HS-27A (cell line): ENCODE results near the gene CAMSAP2.

Experiments
- DNase-seq: peaks from one replicate; pipeline ENCODE4 v3.0.0-alpha.2; 2012; ENCODE audit warnings: low read depth, missing footprints

Gene CAMSAP2, protein sequence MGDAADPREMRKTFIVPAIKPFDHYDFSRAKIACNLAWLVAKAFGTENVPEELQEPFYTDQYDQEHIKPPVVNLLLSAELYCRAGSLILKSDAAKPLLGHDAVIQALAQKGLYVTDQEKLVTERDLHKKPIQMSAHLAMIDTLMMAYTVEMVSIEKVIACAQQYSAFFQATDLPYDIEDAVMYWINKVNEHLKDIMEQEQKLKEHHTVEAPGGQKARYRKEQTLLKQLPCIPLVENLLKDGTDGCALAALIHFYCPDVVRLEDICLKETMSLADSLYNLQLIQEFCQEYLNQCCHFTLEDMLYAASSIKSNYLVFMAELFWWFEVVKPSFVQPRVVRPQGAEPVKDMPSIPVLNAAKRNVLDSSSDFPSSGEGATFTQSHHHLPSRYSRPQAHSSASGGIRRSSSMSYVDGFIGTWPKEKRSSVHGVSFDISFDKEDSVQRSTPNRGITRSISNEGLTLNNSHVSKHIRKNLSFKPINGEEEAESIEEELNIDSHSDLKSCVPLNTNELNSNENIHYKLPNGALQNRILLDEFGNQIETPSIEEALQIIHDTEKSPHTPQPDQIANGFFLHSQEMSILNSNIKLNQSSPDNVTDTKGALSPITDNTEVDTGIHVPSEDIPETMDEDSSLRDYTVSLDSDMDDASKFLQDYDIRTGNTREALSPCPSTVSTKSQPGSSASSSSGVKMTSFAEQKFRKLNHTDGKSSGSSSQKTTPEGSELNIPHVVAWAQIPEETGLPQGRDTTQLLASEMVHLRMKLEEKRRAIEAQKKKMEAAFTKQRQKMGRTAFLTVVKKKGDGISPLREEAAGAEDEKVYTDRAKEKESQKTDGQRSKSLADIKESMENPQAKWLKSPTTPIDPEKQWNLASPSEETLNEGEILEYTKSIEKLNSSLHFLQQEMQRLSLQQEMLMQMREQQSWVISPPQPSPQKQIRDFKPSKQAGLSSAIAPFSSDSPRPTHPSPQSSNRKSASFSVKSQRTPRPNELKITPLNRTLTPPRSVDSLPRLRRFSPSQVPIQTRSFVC (N-terminal part only)

GRCh38 chr1:200738327-200738948 is at the start of gene CAMSAP2:
Gene CAMSAP2, plus strand, starts transcription at chr1:200738893. Its CDS starts 935 bp downstream, at chr1:200739828.
- DNase-seq, result peak; percentile 51

GRCh38 chr1:200692316-200692715 is 46.4 kb upstream of the CAMSAP2 start:
- DNase-seq, result no peak

- DNase-seq, result no peak
These were observed 45.4 kb upstream of the CAMSAP2 start for GRCh38 chr1:200693327-200693726.

- DNase-seq, result no peak
These were observed 44.0 kb upstream of the CAMSAP2 start for GRCh38 chr1:200694738-200695137.

- peak; percentile 5 for DNase-seq
These were observed 38.8 kb upstream of the CAMSAP2 start for GRCh38 chr1:200699871-200700270.

GRCh38 chr1:200704986-200705500 is 33.6 kb upstream of the CAMSAP2 start:
- DNase-seq, result no peak

DNA sequence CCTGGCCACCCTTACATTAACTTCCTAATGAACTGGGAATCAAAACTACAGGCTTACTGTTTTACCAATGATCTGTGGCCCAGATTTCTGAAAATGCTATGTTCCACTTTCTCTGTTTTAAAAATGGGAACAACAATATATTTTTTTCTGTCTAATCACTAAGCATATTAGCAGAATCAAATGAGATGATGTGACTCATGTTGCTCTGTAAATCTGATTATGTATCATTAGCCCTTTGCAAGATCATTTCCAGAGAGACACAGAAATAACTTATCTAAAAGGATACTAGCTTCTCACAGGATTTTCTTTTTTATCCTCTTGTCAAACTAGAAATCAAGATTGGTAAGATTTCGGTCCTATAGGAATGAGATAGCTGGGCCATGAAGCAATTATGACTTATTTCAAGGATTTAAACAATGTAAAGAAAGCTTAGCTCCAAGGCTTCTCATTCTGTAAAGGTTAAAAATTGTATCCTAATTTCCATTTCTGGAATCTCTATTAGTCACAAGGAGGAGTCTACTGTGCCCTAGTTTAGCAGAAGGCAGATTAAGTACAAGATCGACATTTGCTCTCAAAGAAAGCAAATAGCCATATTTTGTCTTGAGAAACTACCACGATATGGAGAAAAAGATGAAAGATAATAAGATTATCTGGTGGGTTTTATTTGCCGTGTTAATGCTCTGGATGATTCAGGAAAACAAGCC is 32.4 kb upstream of the CAMSAP2 start:
- no peak for DNase-seq

- no peak for DNase-seq
These were observed 31.6 kb upstream of the CAMSAP2 start for GRCh38 chr1:200707116-200707515.

DNA sequence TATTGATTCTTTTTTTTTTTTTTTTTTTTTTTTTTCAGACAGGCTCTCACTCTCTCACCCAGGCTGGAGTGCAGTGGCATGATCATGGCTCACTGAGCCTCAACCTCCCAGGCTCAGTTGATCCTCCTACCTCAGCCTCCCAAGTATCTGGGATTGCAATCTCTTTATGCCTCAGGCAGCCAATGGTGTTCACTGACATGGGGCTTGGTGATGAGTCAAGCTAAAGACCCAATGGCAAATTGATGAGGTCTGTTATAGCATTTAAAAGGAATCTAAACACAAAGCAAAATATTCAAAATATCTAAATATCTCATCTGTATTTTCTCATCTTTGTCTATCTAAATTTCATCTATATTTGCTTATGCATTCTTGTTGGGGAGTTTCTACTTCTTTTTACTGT is 30.5 kb upstream of the CAMSAP2 start:
- no peak for DNase-seq

- DNase-seq, result no peak
These were observed 29.9 kb upstream of the CAMSAP2 start for GRCh38 chr1:200708769-200709168.

DNA sequence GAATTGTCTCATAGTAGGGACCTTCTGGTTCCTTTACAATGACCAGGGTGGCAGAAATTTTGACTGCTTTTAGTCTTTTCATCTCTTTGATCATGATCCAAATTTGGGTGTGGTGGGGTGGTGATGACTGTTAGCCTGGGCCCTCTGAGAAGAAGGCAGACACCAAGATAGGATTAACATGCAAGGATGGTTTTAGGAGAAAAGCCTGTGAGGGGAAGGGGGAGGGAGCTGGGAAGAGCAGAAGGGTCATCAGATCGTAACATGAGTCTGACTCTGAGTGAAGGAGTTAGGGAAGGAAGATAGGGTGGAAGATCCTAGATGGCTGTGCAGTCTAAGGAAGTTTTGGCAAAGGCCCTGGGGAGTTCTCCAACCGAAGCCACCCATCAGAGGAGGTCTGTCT is 28.5 kb upstream of the CAMSAP2 start:
- DNase-seq, result no peak

GRCh38 chr1:200714504-200715187 is 24.0 kb upstream of the CAMSAP2 start:
- no peak for DNase-seq

DNA sequence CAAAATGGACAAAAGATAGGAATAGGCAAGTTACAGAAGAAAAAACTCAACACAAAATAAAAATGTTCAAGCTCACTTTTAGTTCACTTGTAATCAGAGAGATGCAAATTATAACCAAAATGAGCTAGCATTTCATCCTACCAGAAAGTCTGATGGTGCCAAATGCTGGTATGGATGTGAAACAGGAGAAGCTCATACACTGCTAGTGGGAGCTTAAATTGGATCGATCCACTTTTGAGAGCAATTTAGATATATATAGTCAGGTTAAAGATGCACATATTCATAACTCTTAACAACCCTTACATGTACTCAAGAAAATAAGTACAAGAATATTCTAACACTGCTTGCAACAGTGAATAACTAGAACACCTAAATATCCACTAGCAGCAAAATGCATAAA is 18.5 kb upstream of the CAMSAP2 start:
- DNase-seq, result no peak

GRCh38 chr1:200724064-200724463 is 14.6 kb upstream of the CAMSAP2 start:
- no peak for DNase-seq

GRCh38 chr1:200727257-200727656 is 11.4 kb upstream of the CAMSAP2 start:
- DNase-seq, result no peak

DNA sequence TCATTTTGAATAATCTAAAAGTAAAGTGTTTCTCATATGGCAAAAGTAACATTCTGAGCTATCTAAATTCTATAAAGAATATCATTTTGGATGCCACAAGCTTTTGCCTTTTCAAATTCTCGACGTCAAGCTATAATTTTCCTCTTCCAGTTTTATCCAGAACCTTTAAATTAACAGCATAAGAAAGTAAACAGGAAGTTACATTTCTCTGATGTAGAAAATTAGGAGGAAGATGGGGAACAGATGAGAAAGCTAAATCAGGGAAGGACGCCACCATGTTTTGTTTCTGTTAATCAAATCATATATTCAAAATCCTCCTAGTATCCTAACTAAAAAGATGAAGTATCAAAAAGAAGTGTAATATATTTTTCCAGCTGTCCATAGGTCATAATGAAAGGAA is 8.8 kb upstream of the CAMSAP2 start:
- no peak for DNase-seq

DNA sequence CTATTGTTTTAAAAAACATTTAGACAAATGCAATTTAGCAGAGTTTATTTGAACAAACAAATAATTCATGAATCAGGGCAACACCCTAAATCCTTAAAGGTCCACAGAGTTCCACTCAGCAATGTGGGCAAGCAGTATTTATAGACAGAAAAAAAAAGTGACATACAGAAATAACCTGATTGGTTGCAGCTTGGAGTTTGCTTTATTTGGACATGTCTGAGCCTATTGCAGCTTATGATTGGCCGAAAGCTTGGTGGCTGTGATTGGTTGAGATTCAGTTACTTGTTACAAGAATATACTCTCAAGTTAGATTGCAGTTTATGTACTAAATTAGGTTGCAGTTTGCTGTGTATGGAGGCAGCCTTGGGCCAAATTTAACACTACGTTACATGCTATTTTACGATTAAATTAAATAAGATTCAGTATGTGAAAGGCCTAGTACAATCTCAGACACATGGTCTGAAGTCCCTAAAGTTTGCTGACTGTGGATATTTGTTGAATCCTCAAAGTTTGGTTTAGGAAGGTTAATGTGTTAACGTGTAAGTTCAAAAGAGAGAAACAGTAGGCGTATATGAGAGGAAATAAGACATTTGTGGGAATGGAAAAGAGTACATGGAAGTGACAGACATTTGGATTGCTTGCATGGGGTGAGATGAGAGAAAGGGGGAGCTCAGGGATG is 6.9 kb upstream of the CAMSAP2 start:
- no peak for DNase-seq

- no peak for DNase-seq
These were observed 6.3 kb upstream of the CAMSAP2 start for GRCh38 chr1:200732438-200732837.

- no peak for DNase-seq
These were observed 4.8 kb upstream of the CAMSAP2 start for GRCh38 chr1:200733907-200734306.

- DNase-seq, result no peak
These were observed 924 bp upstream of the CAMSAP2 start for GRCh38 chr1:200737647-200738291.
